GM18499 (cell line): ENCODE data around the gene CRYBB2.
"Not testable (repeated sequence)": the region's sequence is repeated elsewhere in the genome, so short reads cannot be mapped to it uniquely, and the experiment has no call there.

Experiments
- ATAC-seq: cut with Tn5 transposase; IDR thresholded peaks from one replicate; pipeline ENCODE4 v1.9.1; 2021; ENCODE audit warnings: moderate number of reproducible peaks; ENCODE audit not compliant: insufficient read depth, unreplicated experiment

Gene CRYBB2

GRCh38 chr22:25219211-25219689 is at the start of gene CRYBB2:
Gene CRYBB2, plus strand, starts transcription at chr22:25219639. Its CDS starts 1,791 bp downstream, at chr22:25221430.
- no peak for ATAC-seq

- ATAC-seq: no peak
Observed at GRCh38 chr22:25170426-25170980, 48.9 kb upstream of the CRYBB2 start.

- no peak for ATAC-seq
Observed at GRCh38 chr22:25172153-25172552, 47.3 kb upstream of the CRYBB2 start.

GRCh38 chr22:25174156-25174887 is 45.1 kb upstream of the CRYBB2 start:
- no peak for ATAC-seq

- no peak for ATAC-seq
Observed at GRCh38 chr22:25174888-25175411, 44.5 kb upstream of the CRYBB2 start.

- no peak for ATAC-seq
Observed at GRCh38 chr22:25176175-25176574, 43.3 kb upstream of the CRYBB2 start.

GRCh38 chr22:25176799-25177198 is 42.6 kb upstream of the CRYBB2 start:
- no peak for ATAC-seq

- no peak for ATAC-seq
Observed at GRCh38 chr22:25177226-25177625, 42.2 kb upstream of the CRYBB2 start.

GRCh38 chr22:25177895-25178294 is 41.5 kb upstream of the CRYBB2 start:
- no peak for ATAC-seq

GRCh38 chr22:25178348-25178747 is 41.1 kb upstream of the CRYBB2 start:
- ATAC-seq: not testable (repeated sequence)

- not testable (repeated sequence) for ATAC-seq
Observed at GRCh38 chr22:25178869-25179631, 40.4 kb upstream of the CRYBB2 start.

GRCh38 chr22:25182131-25183110 is 37.0 kb upstream of the CRYBB2 start:
- no peak for ATAC-seq

- no peak for ATAC-seq
Observed at GRCh38 chr22:25183949-25184619, 35.4 kb upstream of the CRYBB2 start.

GRCh38 chr22:25186140-25186539 is 33.3 kb upstream of the CRYBB2 start:
- ATAC-seq: no peak

GRCh38 chr22:25187469-25187868 is 32.0 kb upstream of the CRYBB2 start:
- no peak for ATAC-seq

GRCh38 chr22:25192406-25192805 is 27.0 kb upstream of the CRYBB2 start:
- no peak for ATAC-seq

- no peak for ATAC-seq
Observed at GRCh38 chr22:25193130-25193529, 26.3 kb upstream of the CRYBB2 start.

GRCh38 chr22:25193548-25193947 is 25.9 kb upstream of the CRYBB2 start:
- no peak for ATAC-seq

- no peak for ATAC-seq
Observed at GRCh38 chr22:25196326-25196725, 23.1 kb upstream of the CRYBB2 start.
